Mesodermal cell (in vitro differentiated cells): ENCODE measurements around the gene TNFRSF11A.

ENCODE experiments used
- H3K27ac ChIP-seq: 2 replicates; pipeline ENCODE4 v1.7.0; 2013; ENCODE audit warnings: mild to moderate bottlenecking, low read depth, low read length, moderate library complexity; ENCODE audit not compliant: severe bottlenecking
- H3K36me3 ChIP-seq: 2 replicates; pipeline ENCODE4 v1.7.1; 2013; ENCODE audit warnings: mild to moderate bottlenecking, low read length, moderate library complexity; ENCODE audit not compliant: control insufficient read depth, insufficient read depth
- H3K4me1 ChIP-seq: one replicate; pipeline ENCODE4 v1.7.1; 2013; ENCODE audit warnings: mild to moderate bottlenecking, low read length; ENCODE audit not compliant: insufficient read depth, control insufficient read depth, poor library complexity, severe bottlenecking
- H3K4me3 ChIP-seq: 2 replicates; pipeline ENCODE4 v1.7.0; 2013; ENCODE audit warnings: low read length, control low read depth, mild to moderate bottlenecking; ENCODE audit not compliant: insufficient read depth, poor library complexity, severe bottlenecking; ENCODE audit errors: extremely low read depth
- H3K9me3 ChIP-seq: 2 replicates; pipeline ENCODE4 v1.7.1; 2013; ENCODE audit warnings: mild to moderate bottlenecking, low read length, moderate library complexity; ENCODE audit not compliant: control insufficient read depth
- WGBS, 2 experiments: methylation state at CpG; one replicate each; pipeline ENCODE4 v1.1.5; 2013; ENCODE audit warnings: missing lambda C conversion rate in 2 of 2; ENCODE audit not compliant: insufficient coverage in 2 of 2; 5-methylcytosine and 5-hydroxymethylcytosine counted together

Gene TNFRSF11A

GRCh38 chr18:62368100-62368499, 43.0 kb downstream of the TNFRSF11A start:
- no peak overlapping the region for H3K27ac ChIP-seq
- H3K4me1 ChIP-seq, result no peaks in the 10 kb centered on the region
- H3K36me3 ChIP-seq, result no peaks in the 10 kb centered on the region
- no peak overlapping the region for H3K4me3 ChIP-seq
- no peaks in the 10 kb centered on the region for H3K9me3 ChIP-seq
- 100% methylated on average over 1 of the region's 2 CpGs; no CpG with 5 or more reads in 1 of the 2 experiments for WGBS, 2 experiments

- H3K4me3 ChIP-seq, result no peak overlapping the region
- H3K27ac ChIP-seq, result no peak overlapping the region
- no peaks in the 10 kb centered on the region for H3K9me3 ChIP-seq
- no peaks in the 10 kb centered on the region for H3K36me3 ChIP-seq
- no peaks in the 10 kb centered on the region for H3K4me1 ChIP-seq
- WGBS, 2 experiments, result 83 to 91% methylated on average over 9 of the region's 9 CpGs
These were observed 44.1 kb downstream of the TNFRSF11A start for GRCh38 chr18:62369129-62369644.

DNA sequence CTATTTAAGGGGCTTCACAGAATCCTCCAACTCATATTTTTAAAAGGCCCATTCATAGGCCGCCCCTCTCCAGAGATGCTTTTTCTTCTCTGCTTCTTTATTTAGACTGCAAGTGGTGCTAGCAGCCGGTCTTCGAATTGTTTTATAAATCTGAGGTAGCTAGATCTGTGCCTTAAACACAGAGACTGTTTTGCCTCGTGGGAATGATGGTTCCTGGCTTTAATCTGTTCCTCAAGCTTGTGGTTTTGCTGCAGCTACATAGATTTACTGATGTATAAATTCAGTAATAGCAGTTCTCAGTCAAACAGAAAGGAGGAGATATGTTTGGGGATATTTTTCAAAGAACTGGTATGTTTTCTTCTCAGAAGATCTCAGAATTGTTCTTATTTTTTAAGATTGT, 45.3 kb downstream of the TNFRSF11A start:
- WGBS, 2 experiments, result 87 to 96% methylated on average over 3 to 4 of the region's 4 CpGs
- Histone ChIP-seq H3K36me3 (no peaks in the 10 kb centered on the region), H3K4me1 (no peaks in the 10 kb centered on the region), H3K4me3 (no peak overlapping the region), H3K9me3 (no peaks in the 10 kb centered on the region), H3K27ac (no peak overlapping the region)

GRCh38 chr18:62371436-62371835, 46.3 kb downstream of the TNFRSF11A start:
- Histone ChIP-seq H3K36me3 (no peaks in the 10 kb centered on the region), H3K4me3 (no peak overlapping the region), H3K27ac (no peak overlapping the region), H3K4me1 (no peaks in the 10 kb centered on the region), H3K9me3 (no peaks in the 10 kb centered on the region)
- 89 to 99% methylated on average over 7 to 8 of the region's 10 CpGs for WGBS, 2 experiments

DNA sequence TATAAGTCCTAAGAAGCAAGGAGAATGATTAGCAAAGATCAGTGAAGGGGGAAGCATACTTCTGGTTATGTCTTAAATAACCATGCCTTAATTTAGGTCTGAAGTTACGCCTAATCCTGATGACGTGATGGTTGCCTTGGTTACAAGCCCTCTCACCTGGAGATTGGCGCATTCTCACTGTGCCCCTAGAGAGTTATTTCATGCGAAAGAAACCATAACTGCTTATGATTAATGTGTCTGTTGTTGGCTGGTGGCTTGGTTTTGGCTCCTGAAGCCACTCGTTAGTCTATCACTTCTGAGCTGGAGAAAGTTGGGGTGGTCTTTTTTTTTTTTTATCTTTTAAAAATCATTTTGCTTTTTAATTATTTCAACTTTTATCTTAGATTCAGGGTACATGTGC, 47.0 kb downstream of the TNFRSF11A start:
- no peak overlapping the region for H3K27ac ChIP-seq
- 80 to 90% methylated on average over 2 of the region's 5 CpGs for WGBS, 2 experiments
- H3K4me3 ChIP-seq, result no peak overlapping the region
- H3K9me3 ChIP-seq, result no peaks in the 10 kb centered on the region
- no peaks in the 10 kb centered on the region for H3K36me3 ChIP-seq
- peaks cover 2% of the 10 kb centered on the region for H3K4me1 ChIP-seq

DNA sequence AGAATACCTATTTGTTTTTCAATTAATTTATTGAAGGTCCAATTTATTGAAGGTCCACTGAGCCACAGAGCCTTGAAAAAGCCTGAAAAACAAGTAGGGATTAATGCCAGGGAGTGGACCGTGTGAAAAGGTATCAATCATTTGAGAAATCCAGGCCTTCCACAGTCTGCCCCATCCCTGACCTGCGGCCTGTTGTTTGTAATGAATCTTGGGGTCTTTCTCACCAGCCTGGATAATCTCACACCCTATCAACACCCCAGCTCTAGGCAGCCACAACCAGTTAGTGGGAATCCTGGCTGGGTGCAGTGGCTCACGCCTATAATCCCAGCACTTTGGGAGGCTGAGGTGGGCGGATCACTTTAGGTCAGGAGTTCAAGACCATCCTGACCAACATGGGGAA, 47.8 kb downstream of the TNFRSF11A start:
- Histone ChIP-seq H3K4me3 (no peak overlapping the region), H3K4me1 (peaks cover 2% of the 10 kb centered on the region), H3K9me3 (no peaks in the 10 kb centered on the region), H3K27ac (no peak overlapping the region), H3K36me3 (no peaks in the 10 kb centered on the region)
- WGBS, 2 experiments, result 80% methylated on average over 1 of the region's 4 CpGs; no CpG with 5 or more reads in 1 of the 2 experiments

GRCh38 chr18:62374410-62374965, 49.4 kb downstream of the TNFRSF11A start:
- WGBS, 2 experiments, result 60% methylated on average over 1 of the region's 1 CpG; no CpG with 5 or more reads in 1 of the 2 experiments
- Histone ChIP-seq H3K27ac (no peak overlapping the region), H3K9me3 (no peaks in the 10 kb centered on the region), H3K4me1 (peaks cover 2% of the 10 kb centered on the region), H3K4me3 (no peak overlapping the region), H3K36me3 (no peaks in the 10 kb centered on the region)

DNA sequence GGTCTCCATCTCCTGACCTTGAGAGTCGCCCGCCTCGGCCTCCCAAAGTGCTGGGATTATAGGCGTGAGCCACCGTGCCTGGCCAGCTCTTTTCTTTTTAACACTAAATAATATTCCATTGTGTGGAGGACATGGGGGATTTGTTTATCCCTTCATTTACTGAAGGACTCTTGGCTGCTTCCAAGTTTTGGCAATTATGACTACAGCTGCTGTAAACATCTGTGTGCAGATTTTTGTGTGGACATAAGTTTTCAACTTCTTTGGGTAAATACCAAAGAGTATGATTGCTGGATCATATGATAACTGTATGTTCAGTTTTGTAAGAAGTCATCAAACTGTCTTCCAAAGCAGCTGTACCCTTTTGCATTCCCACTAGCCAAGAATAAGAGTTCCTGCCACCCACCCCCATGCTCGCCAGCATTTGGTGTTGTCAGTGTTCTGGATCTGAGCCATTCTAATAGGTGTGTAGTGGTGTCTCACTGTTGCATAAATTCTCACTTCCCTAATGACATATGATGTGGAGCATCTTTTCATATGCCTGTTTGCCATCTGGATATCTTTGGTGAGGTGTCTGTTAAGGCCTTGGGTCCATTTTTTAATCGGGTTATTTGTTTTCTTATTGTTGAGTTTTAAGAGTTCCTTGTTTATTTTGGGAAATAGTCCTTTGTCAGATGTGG, 52.2 kb downstream of the TNFRSF11A start:
- 100% methylated on average over 1 of the region's 7 CpGs; no CpG with 5 or more reads in 1 of the 2 experiments for WGBS, 2 experiments
- H3K4me3 ChIP-seq, result no peak overlapping the region
- H3K27ac ChIP-seq, result no peak overlapping the region
- peaks cover 2% of the 10 kb centered on the region for H3K4me1 ChIP-seq
- no peaks in the 10 kb centered on the region for H3K36me3 ChIP-seq
- no peaks in the 10 kb centered on the region for H3K9me3 ChIP-seq

- H3K27ac ChIP-seq, result no peak overlapping the region
- no peak overlapping the region for H3K4me3 ChIP-seq
- WGBS, 2 experiments, result 100% methylated on average over 1 to 2 of the region's 5 CpGs
- no peaks in the 10 kb centered on the region for H3K36me3 ChIP-seq
- H3K9me3 ChIP-seq, result no peaks in the 10 kb centered on the region
- H3K4me1 ChIP-seq, result peaks cover 2% of the 10 kb centered on the region
These were observed 53.9 kb downstream of the TNFRSF11A start for GRCh38 chr18:62379051-62379450.

DNA sequence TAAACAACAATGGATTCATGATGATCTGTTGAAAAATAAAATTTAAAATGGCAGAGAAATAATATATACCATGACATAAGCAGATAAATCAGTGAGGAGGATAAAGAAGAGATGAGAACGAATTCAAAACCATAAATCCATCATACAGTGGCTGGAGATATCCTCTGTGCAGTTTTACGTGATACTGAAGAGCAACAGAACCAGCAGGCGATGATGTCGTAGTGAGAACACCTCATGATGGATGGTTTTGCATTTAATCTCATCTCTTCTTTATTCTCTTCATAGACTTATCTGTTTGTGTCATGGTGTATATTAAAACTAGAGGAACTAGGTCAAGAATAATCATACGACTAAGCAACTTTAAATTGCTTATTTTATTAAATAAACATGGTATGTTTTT, 56.3 kb downstream of the TNFRSF11A start:
- Histone ChIP-seq H3K9me3 (no peaks in the 10 kb centered on the region), H3K4me1 (peaks cover 2% of the 10 kb centered on the region), H3K36me3 (no peaks in the 10 kb centered on the region), H3K27ac (no peak overlapping the region), H3K4me3 (no peak overlapping the region)
- 100% methylated on average over 1 of the region's 5 CpGs; no CpG with 5 or more reads in 1 of the 2 experiments for WGBS, 2 experiments

GRCh38 chr18:62384068-62384467, 59.0 kb downstream of the TNFRSF11A start:
- 90 to 100% methylated on average over 1 of the region's 1 CpG for WGBS, 2 experiments
- Histone ChIP-seq H3K4me3 (no peak overlapping the region), H3K36me3 (no peaks in the 10 kb centered on the region), H3K9me3 (no peaks in the 10 kb centered on the region), H3K27ac (no peak overlapping the region), H3K4me1 (peaks cover under 1% of the 10 kb centered on the region)
